HEK293 (cell line): ENCODE results near the gene PTMA.

Experiments used
- CTCF ChIA-PET: fragments of 350-600 bp; formaldehyde crosslinking; extraction: SDS; loops from one replicate; lab custom pipeline; 2021; ENCODE audit warnings: antibody characterized with exemption; lab: Yijun Ruan, JAX
- POLR2A ChIA-PET: fragments of 300-600 bp; formaldehyde crosslinking; extraction: SDS; loops from one replicate; lab custom pipeline; 2020; ENCODE audit warnings: antibody characterized with exemption, inconsistent platforms; lab: Yijun Ruan, JAX
- H3K27ac ChIP-seq: fragments of 200-500 bp; sonication (Bioruptor generic); 2 replicates; pipeline ENCODE4 v1.5.1; 2014; ENCODE audit warnings: low read depth, low read length, control low read depth, inconsistent platforms; ENCODE audit errors: extremely low read depth
- H3K36me3 ChIP-seq, 2 experiments: fragments of 200-500 bp in 1 of 2; sonication (Bioruptor generic) in 1 of 2; 1 replicate in 1 of 2; 2 replicates in 1 of 2; pipeline ENCODE4 v1.5.1; 2014 to 2017; ENCODE audit warnings: inconsistent platforms in 2 of 2, low read length in 2 of 2; ENCODE audit not compliant: control insufficient read depth in 2 of 2, insufficient read depth in 1 of 2
- H3K4me1 ChIP-seq: fragments of 200-500 bp; sonication (Bioruptor generic); 2 replicates; pipeline ENCODE4 v1.5.1; 2014; ENCODE audit warnings: mild to moderate bottlenecking, low read length, inconsistent platforms; ENCODE audit not compliant: control insufficient read depth, insufficient read depth
- H3K4me3 ChIP-seq: 2 replicates; pipeline ENCODE4 v1.5.1; 2011; ENCODE audit warnings: low read depth, mild to moderate bottlenecking, control low read depth, low read length, moderate library complexity
- H3K9me3 ChIP-seq: fragments of 200-500 bp; sonication (Bioruptor generic); 2 replicates; pipeline ENCODE4 v1.5.1; 2014; ENCODE audit warnings: low read depth, low read length, inconsistent platforms; ENCODE audit not compliant: control insufficient read depth, insufficient read depth
- KLF9 ChIP-seq: fragments of 450-650 bp; formaldehyde crosslinking; IDR thresholded peaks from 2 replicates; pipeline ENCODE4 v1.5.1; 2016; ENCODE audit warnings: missing biosample characterization, missing genetic modification characterization, low read depth
- MYNN ChIP-seq: fragments of 450-650 bp; formaldehyde crosslinking; IDR thresholded peaks from 2 replicates; pipeline ENCODE4 v1.5.1; 2016; ENCODE audit warnings: missing biosample characterization, missing genetic modification characterization, borderline replicate concordance
- MZF1 ChIP-seq: fragments of 450-650 bp; formaldehyde crosslinking; IDR thresholded peaks from 2 replicates; pipeline ENCODE4 v1.5.1; 2017; ENCODE audit warnings: missing biosample characterization, missing genetic modification characterization, borderline replicate concordance
- PRDM1 ChIP-seq: fragments of 450-650 bp; formaldehyde crosslinking; IDR thresholded peaks from 2 replicates; pipeline ENCODE4; 2016; ENCODE audit warnings: missing biosample characterization, missing genetic modification characterization
- SCRT2 ChIP-seq: fragments of 450-650 bp; formaldehyde crosslinking; IDR thresholded peaks from 2 replicates; pipeline ENCODE4 v1.5.1; 2016; ENCODE audit warnings: missing biosample characterization, missing genetic modification characterization
- SP7 ChIP-seq: fragments of 450-650 bp; formaldehyde crosslinking; IDR thresholded peaks from 2 replicates; pipeline ENCODE4 v1.5.1; 2016; ENCODE audit warnings: missing biosample characterization, missing genetic modification characterization
- ZBTB21 ChIP-seq: fragments of 450-650 bp; formaldehyde crosslinking; IDR thresholded peaks from 2 replicates; pipeline ENCODE4 v1.5.1; 2017; ENCODE audit warnings: missing biosample characterization, missing genetic modification characterization
- ZNF132 ChIP-seq: fragments of 450-650 bp; formaldehyde crosslinking; IDR thresholded peaks from 2 replicates; pipeline ENCODE4 v1.5.1; 2017; ENCODE audit warnings: missing biosample characterization, missing genetic modification characterization, borderline replicate concordance
- ZNF18 ChIP-seq: fragments of 450-650 bp; formaldehyde crosslinking; IDR thresholded peaks from 2 replicates; pipeline ENCODE4 v1.5.1; 2016; ENCODE audit warnings: missing biosample characterization, missing genetic modification characterization
- ZNF221 ChIP-seq: fragments of 450-650 bp; formaldehyde crosslinking; IDR thresholded peaks from 2 replicates; pipeline ENCODE4 v1.5.1; 2017; ENCODE audit warnings: missing biosample characterization, missing genetic modification characterization, borderline replicate concordance
- ZNF248 ChIP-seq: fragments of 450-650 bp; formaldehyde crosslinking; IDR thresholded peaks from 2 replicates; pipeline ENCODE4 v1.5.1; 2017; ENCODE audit warnings: missing biosample characterization, missing genetic modification characterization
- ZNF324 ChIP-seq: fragments of 450-650 bp; formaldehyde crosslinking; IDR thresholded peaks from 2 replicates; pipeline ENCODE4 v1.5.1; 2016; ENCODE audit warnings: missing biosample characterization, missing genetic modification characterization
- ZNF513 ChIP-seq: fragments of 450-650 bp; IDR thresholded peaks from 2 replicates; pipeline ENCODE4 v1.5.1; 2018; ENCODE audit warnings: missing biosample characterization, missing genetic modification characterization
- ZNF561 ChIP-seq: fragments of 450-650 bp; IDR thresholded peaks from 2 replicates; pipeline ENCODE4 v1.5.1; 2018; ENCODE audit warnings: missing biosample characterization, missing genetic modification characterization, borderline replicate concordance
- ZNF600 ChIP-seq: fragments of 450-650 bp; formaldehyde crosslinking; IDR thresholded peaks from 2 replicates; pipeline ENCODE4 v1.5.1; 2016; ENCODE audit warnings: missing biosample characterization, missing genetic modification characterization
- ZNF623 ChIP-seq: fragments of 450-650 bp; formaldehyde crosslinking; IDR thresholded peaks from 2 replicates; pipeline ENCODE4 v1.5.1; 2016; ENCODE audit warnings: missing biosample characterization, missing genetic modification characterization
- ZSCAN18 ChIP-seq: fragments of 450-650 bp; formaldehyde crosslinking; IDR thresholded peaks from 2 replicates; pipeline ENCODE4 v1.5.1; 2016; ENCODE audit warnings: missing biosample characterization, missing genetic modification characterization

PTMA gene

GRCh38 chr2:231692847-231693246 is 15.5 kb upstream of the PTMA start:
- TF ChIP-seq PRDM1 (no peak), ZNF221 (tag by site-specific recombination) (no peak), MZF1 (tag by site-specific recombination) (no peak), ZNF600 (tag by site-specific recombination) (no peak)
- Histone ChIP-seq H3K36me3 (no peaks in the 10 kb centered on the region), H3K9me3 (no peaks in the 10 kb centered on the region), H3K4me3 (no peak overlapping the region), H3K27ac (no peak overlapping the region), H3K4me1 (no peaks in the 10 kb centered on the region)
- ChIA-PET POLR2A (no interaction called here), CTCF (interaction anchor here (1.1 to 2.7 kb wide), 3 partner anchors 8 to 21 kb away, joined by 5 to 14 read pairs (median 9); no protein-coding TSS in a partner anchor)

GRCh38 chr2:231693956-231694355 is 14.4 kb upstream of the PTMA start:
- Histone ChIP-seq H3K4me3 (no peak overlapping the region), H3K36me3 (no peaks in the 10 kb centered on the region)
- CTCF ChIA-PET = interaction anchor here (0.7 to 2.7 kb wide), 6 partner anchors 10 to 236 kb away, joined by 3 to 14 read pairs (median 5); no protein-coding TSS in a partner anchor
- POLR2A ChIA-PET = no interaction called here
- no peak for TF ChIP-seq ZNF248 (tag by site-specific recombination)
- TF ChIP-seq ZNF561 (tag by site-specific recombination) = no peak
- no peak for TF ChIP-seq ZNF132 (tag by site-specific recombination)
- no peak for TF ChIP-seq ZNF623 (tag by site-specific recombination)
- TF ChIP-seq ZSCAN18 (tag by site-specific recombination) = no peak
- no peak for TF ChIP-seq ZNF18 (tag by site-specific recombination)
- TF ChIP-seq, all 188 proteins: peak for 0
- Histone ChIP-seq H3K9me3 (no peaks in the 10 kb centered on the region), H3K27ac (no peak overlapping the region), H3K4me1 (no peaks in the 10 kb centered on the region)

GRCh38 chr2:231696004-231696367 is 12.3 kb upstream of the PTMA start:
- TF ChIP-seq SCRT2 (tag by site-specific recombination) = no peak
- TF ChIP-seq KLF9 (tag by site-specific recombination) = no peak
- TF ChIP-seq ZNF324 (tag by site-specific recombination) = no peak
- TF ChIP-seq MYNN (tag by site-specific recombination) = no peak
- no peak for TF ChIP-seq ZNF513 (tag by site-specific recombination)
- TF ChIP-seq ZBTB21 = no peak
- TF ChIP-seq SP7 (tag by site-specific recombination) = no peak
- TF ChIP-seq, all 188 proteins: peak for 0
- ChIA-PET POLR2A (interaction anchor here (1.0 to 2.2 kb wide), 2 partner anchors 12 kb away, joined by 4 to 13 read pairs; partner anchors contain the start of gene PTMA), CTCF (interaction anchor here (1.2 to 2.5 kb wide), 3 partner anchors 9 to 18 kb away, joined by 5 to 14 read pairs (median 7); no protein-coding TSS in a partner anchor)
- Histone ChIP-seq H3K4me3 (no peak overlapping the region), H3K9me3 (no peaks in the 10 kb centered on the region), H3K36me3 (no peaks in the 10 kb centered on the region), H3K4me1 (no peaks in the 10 kb centered on the region), H3K27ac (no peak overlapping the region)
